B cell (primary cell): ENCODE measurements around the gene KIF26B.

ENCODE experiments used
- CTCF ChIP-seq: fragments of 200-600 bp; IDR thresholded peaks from one replicate; pipeline ENCODE4 v1.8.0; 2022; ENCODE audit warnings: antibody characterized with exemption, mild to moderate bottlenecking
- EZH2 ChIP-seq: IDR thresholded peaks from 2 replicates; pipeline ENCODE4 v1.6.1; 2012; ENCODE audit warnings: borderline replicate concordance, low read depth, mild to moderate bottlenecking, moderate library complexity, low read length; ENCODE audit not compliant: insufficient read depth, poor library complexity, severe bottlenecking

GRCh38 chr1:245386297-245386971, 231.6 kb downstream of the KIF26B start:
- TF ChIP-seq CTCF (no peak), EZH2 (no peak)
